GM18505 (cell line): ENCODE results near the gene JADE1.

Source experiments
- ATAC-seq: cut with Tn5 transposase; IDR thresholded peaks from one replicate; pipeline ENCODE4 v1.9.1; 2021; ENCODE audit not compliant: unreplicated experiment
- POLR2A ChIP-seq: IDR thresholded peaks from 4 replicates; pipeline ENCODE4 v1.6.1; 2011; ENCODE audit warnings: borderline replicate concordance; ENCODE audit not compliant: insufficient read depth, insufficient read length; ENCODE audit errors: extremely low read depth

Gene JADE1

DNA sequence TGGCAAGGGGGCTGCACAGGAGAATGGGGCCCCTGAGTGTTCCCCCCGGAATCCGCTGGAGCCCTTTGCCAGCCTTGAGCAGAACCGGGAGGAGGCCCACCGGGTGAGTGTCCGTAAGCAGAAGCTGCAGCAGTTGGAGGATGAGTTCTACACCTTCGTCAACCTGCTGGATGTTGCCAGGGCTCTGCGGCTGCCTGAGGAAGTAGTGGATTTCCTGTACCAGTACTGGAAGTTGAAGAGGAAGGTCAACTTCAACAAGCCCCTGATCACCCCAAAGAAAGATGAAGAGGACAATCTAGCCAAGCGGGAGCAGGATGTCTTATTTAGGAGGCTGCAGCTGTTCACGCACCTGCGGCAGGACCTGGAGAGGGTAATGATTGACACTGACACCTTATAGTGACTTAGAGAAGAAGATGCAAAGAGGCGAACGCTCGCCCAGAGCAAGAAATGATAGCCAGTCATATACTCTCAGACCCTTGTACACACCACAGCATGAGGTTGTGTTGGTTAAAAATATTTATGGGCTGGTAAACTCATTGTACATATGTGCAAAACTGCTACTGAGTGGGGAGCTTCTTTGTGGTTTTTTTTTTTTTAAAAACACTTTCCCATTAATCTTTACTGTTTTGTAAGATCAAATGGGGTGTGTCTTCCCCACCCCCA lies 52.5 kb downstream of the JADE1 start:
- ATAC-seq, result no peak
- no peak for TF ChIP-seq POLR2A

DNA sequence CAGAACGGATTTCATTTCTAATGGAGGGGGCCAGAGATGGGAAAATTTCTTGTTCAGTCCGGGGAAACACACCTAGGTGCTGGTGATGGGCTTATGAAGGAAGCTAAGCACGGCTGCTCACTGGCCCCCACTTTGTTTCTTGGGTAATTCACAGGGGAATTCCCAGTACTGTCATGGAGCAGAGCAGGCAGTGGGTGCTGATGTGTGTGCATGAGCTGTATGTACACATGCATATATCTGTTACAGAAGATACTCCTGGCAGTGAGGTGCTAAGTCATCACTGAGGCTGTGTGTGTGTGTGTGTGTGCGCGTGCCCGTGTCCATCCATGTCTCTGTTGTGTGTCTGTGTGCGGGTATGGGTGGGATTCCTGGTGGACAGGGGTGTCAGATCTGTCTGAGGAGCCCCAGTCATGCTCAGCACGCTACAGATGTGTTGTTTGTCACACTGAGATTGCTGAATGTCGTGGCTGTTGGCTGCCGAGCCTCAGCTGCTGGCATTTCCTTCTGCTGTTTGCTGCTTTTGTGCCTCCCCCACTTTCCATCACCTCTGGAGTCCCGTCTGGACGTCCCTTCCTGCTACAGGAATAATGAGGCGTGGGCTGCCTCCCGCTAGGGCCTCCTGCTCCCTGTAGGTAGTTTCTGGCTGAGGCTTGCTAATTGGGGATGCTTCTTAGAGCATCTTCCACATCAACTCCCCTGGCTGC lies 53.3 kb downstream of the JADE1 start:
- peak; percentile 49 for TF ChIP-seq POLR2A
- peak; percentile 57 for ATAC-seq

DNA sequence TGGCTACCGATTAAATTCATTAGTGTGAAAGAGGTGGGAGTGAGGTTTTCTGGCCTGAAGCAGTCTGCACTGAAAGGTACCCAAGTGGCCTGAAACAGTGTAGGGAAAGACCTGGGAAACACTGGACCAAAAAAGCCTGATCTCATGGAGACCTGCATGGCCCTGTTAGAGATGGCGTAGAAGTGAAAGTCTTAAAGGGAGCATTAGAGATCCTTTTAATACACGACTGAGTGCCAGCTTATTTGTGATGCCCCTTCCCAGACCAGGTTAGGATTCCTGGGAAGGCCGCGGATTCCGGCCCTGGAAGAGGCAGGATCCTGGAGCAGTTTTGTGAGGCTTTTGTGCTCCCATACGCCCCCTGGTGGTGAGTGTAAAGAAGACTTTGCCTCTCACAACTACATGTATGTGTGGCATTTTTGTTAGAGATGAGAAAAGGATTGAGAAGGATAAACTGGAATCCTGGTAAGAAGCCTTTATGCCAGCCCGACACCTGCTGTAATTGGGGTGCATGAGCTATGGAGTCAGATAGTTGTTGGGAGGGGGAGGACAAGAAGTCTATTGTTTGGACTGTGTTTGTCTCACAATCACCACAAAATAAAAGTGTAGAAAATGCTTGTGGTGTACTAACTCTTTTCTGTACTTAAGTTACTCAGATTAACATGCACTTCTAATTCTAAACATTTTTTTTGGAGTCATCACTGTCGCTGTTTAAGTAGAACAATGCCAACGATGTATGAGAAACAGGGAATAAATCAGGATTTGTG lies 54.0 kb downstream of the JADE1 start:
- no peak for ATAC-seq
- TF ChIP-seq POLR2A, result no peak

DNA sequence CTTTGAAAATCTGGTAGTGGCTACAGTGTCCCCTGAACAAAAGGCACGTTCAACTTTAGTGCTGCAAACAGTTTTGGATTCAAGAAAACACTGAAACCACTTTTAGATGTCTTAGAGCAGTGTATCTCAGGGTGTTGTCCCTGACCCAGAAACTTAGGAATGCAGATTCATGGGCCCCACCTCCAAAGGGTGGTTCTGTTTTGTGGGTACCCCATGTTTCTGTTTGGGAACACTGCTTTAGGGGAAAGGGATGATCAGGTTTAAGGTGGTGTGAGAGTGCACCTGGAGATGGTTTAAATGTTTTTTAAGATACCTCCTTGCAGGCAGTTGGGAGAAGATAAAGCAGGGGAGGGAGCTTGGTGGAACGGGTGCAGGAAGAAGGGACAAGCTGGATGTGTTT lies 55.6 kb downstream of the JADE1 start:
- TF ChIP-seq POLR2A, result no peak
- no peak for ATAC-seq

DNA sequence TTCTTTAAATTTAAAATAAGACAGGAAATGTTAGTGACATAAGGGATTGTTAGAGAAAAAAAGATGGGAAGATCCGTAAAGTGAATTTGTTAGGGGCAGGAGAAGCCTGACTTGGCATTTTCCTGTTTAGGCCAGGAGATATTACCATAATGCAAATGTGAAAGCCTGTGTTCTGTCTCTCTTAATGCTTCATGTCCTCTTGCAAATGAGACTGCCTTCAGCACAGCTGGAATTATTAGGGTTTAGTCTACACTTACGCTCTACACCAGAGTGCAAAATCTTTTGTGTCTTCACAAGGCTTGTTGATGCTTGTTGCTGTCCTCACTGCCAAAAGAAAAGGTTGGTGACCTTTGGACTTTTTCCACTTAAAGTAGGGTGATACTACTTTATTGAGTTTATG lies 56.8 kb downstream of the JADE1 start:
- TF ChIP-seq POLR2A, result no peak
- ATAC-seq, result no peak

DNA sequence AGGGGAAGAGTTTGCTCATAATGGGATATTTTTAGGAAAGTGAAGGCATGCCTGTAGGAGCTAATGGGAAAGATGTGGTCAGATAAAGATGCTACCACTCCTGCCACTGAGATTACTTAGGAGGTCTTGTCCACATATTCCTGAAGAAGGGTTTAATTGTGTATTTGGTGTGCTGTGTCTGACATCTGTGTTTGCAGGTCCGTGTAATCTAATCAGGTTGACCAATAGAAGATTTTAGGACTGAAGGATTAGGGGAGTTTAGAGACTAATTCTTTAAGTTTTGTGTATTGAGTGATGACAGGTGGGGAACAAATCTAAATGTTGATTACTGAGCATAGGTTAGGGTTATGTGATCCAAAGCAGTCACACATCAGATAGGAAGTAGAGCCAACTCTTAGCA lies 57.2 kb downstream of the JADE1 start:
- no peak for TF ChIP-seq POLR2A
- ATAC-seq, result no peak

DNA sequence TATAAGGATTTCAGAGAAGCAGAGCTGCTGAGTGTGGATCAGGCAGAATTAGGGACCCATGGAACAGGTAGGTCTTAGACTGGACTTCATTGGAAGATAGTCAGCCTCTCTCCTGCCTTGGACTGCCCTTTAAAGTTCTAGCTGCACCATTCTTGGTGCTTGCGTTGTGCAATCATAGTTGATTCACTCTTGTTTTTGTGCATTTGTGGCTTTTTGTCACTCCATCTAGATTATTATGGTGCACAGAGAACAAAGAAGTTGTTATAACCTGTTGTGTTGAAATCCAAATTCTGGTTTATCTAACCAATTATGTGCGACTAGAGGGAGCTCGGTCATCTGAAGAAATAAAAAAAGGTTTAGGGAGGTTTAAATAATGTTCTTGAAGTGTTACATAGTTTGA lies 59.3 kb downstream of the JADE1 start:
- TF ChIP-seq POLR2A, result no peak
- ATAC-seq, result no peak

DNA sequence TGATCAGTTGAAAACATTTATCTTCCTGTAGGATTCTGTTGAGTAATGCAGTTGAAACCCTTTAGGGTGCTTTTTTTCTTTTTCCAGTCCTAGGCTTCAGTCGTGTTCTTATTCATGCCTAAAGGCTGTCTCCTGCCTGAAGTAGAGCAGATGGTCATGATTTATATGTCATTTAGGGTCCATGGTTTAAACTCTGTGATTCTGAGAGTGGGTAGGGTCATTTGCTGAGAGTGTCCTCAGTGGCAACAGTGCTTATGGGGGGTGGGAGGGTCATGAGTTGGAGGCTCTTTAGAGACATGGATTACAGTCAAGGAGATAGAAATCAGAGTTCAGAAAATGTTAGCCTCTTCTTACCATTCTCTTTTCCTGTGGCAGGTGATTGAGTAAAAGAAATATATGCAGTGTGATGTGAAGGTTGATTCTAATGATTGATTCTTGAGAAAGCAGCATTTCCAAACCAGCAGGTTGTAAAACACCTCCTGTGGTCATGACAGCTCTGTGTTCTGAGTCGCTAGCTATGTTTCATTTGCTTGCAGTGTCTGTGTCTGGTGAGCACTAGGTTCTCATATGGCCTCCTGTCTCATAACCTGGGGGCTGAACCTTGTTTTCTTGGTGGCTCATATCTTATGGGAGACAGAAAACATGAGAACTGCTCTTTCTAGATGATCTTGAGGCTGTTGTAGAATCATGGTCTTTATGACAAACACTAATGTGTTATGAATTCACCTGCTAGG lies 60.4 kb downstream of the JADE1 start:
- ATAC-seq, result no peak

DNA sequence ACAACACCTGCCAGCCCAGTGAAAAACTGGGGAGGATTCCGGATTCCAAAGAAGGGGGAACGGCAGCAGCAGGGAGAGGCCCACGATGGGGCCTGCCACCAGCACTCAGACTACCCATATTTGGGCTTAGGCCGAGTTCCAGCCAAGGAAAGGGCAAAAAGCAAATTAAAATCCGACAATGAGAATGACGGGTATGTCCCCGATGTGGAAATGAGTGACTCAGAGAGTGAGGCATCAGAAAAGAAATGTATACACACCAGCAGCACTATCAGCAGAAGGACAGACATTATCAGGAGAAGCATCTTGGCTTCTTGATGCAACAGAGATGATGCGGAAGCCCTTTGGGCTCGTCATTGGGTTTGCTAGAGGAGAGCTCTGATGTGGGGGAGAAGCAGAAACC lies 62.4 kb downstream of the JADE1 start:
- no peak for TF ChIP-seq POLR2A
- no peak for ATAC-seq

More for the DNA sequence above, 60.4 kb downstream of the JADE1 start:
- no peak for TF ChIP-seq POLR2A

DNA sequence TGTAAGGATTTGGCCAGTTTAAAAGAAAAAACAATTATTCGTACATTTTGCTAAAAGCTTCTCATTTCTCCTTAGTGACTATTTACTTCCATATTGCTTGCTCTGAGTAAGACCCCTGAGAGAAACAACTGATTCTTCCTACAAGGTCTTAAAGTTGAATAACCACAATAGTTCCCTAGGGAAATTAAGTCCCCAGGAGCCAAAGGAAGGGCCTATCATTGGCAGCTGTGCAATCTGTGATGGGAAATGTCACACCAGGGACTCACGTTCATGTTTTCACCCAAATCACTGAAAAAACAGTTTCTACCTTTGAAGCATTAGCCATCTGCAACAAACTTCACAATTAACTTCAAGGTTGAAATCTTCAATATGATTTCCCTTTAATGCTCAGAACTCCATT lies 66.7 kb downstream of the JADE1 start:
- ATAC-seq, result no peak
- TF ChIP-seq POLR2A, result no peak

DNA sequence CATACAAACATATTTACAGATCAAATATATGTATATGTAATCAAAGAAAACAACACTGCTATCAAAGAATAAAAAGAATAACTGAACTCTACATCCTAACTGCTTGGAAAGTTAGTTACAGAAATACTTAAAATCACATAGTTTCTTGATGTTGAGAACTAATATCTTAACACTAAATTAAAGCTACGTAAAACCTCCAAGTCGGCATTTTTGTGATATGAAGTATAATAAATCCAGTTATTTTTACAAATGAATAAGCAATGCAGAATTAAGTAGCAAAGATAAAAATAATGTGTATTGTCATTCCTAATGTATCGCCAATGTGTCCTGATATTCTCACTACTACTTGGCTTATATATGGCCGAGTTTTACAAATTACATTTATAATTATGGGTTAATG lies 68.4 kb downstream of the JADE1 start:
- no peak for TF ChIP-seq POLR2A
- no peak for ATAC-seq

DNA sequence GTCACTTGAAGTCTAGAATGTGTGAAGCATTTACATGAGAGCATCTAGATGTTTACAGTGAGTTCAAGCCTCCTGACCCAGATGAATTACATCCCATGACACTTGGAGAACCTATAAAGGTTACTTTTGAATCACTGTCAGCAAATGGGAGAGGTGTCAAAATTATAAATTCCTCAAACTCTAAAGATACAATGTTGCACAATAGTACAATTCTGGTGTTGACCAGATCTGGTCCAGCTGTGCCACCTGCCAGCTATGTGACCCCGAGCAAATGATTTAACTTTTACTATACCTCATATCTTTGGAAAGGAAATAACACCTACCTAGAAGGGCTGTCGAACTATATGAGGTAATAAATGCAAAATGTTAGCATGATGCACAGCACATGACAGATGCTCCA lies 69.8 kb downstream of the JADE1 start:
- no peak for ATAC-seq
- TF ChIP-seq POLR2A, result no peak

DNA sequence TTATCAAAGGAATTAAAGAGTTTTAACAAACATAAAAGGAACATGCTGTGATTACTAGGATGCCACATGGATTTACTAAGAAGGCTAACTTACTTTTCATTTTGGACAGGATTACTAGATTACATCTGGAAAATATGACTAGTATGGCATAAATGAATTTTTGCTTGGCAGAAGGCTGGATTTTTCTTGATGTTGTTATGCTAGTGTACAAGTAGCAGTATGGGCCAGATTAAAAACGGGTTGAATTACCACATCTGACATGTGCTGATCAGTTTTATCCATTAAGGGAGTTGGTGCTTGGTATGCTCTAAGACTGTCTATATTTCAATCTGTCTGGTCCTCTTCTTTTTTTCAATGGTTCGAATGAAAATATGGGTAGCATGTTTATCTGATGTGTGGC lies 70.5 kb downstream of the JADE1 start:
- TF ChIP-seq POLR2A, result no peak
- no peak for ATAC-seq
